GM12874 (cell line): ENCODE results near the gene MTHFSD.

Experiments used
- CTCF ChIP-seq: IDR thresholded peaks from 2 replicates; pipeline ENCODE4 v1.5.1; 2011; ENCODE audit warnings: low read depth, mild to moderate bottlenecking, control low read depth, low read length, moderate library complexity; ENCODE audit not compliant: insufficient read depth

The MTHFSD gene

GRCh38 chr16:86540894-86541293 is 14.1 kb downstream of the MTHFSD start:
- no peak for TF ChIP-seq CTCF

GRCh38 chr16:86538196-86538780 is 16.7 kb downstream of the MTHFSD start:
- TF ChIP-seq CTCF, result no peak

- no peak for TF ChIP-seq CTCF
These were observed 17.5 kb downstream of the MTHFSD start for GRCh38 chr16:86537486-86537885.

- TF ChIP-seq CTCF, result no peak
These were observed 18.4 kb downstream of the MTHFSD start for GRCh38 chr16:86536621-86537020.

- TF ChIP-seq CTCF, result no peak
These were observed 20.0 kb downstream of the MTHFSD start for GRCh38 chr16:86534779-86535615.

GRCh38 chr16:86533767-86534351 is 21.2 kb downstream of the MTHFSD start:
- no peak for TF ChIP-seq CTCF

GRCh38 chr16:86533076-86533475 is 22.0 kb downstream of the MTHFSD start:
- TF ChIP-seq CTCF, result no peak
